ENCODE measurements around the gene LRRC42.

DNA sequence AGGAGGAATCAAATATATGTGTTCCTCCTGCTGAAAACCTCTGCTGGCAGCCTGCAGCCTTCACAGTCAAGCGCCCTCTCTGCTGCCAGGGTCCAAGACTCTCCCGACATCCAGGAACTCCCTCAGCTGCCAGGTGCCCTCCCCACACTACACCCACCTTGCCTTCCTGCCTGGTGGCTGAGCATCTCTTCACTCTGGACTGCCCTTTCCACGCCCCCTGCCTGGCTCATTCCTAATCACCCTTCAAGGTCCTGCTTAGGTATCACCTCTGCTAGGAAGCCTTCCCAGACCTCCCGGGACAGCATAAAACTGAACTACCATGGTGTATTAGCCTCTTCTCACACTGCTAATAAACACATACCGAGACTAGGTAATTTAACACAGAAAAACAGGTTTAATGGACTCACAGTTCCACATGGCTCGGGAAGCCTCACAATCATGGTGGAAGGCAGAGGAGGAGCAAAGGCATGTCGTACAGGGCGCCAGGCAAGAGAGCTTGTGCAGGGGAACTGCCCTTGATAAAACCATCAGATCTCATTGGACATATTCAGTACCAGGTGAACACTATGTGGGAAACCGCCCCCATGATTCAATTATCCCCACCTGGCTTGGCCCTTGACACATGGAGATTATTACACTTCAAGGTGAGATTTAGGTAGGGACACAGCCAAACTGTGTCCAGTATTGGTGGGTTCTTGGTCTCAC, 56.5 kb downstream of the LRRC42 start:
- TF ChIP-seq, protein P1, sequence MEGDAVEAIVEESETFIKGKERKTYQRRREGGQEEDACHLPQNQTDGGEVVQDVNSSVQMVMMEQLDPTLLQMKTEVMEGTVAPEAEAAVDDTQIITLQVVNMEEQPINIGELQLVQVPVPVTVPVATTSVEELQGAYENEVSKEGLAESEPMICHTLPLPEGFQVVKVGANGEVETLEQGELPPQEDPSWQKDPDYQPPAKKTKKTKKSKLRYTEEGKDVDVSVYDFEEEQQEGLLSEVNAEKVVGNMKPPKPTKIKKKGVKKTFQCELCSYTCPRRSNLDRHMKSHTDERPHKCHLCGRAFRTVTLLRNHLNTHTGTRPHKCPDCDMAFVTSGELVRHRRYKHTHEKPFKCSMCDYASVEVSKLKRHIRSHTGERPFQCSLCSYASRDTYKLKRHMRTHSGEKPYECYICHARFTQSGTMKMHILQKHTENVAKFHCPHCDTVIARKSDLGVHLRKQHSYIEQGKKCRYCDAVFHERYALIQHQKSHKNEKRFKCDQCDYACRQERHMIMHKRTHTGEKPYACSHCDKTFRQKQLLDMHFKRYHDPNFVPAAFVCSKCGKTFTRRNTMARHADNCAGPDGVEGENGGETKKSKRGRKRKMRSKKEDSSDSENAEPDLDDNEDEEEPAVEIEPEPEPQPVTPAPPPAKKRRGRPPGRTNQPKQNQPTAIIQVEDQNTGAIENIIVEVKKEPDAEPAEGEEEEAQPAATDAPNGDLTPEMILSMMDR (IDR thresholded peaks at IDR 0.05): no peak
- TF ChIP-seq POLR2A (IDR thresholded peaks at IDR 0.05): no peak
- TF ChIP-seq EP300 (IDR thresholded peaks at IDR 0.05): no peak

Data from ovary (tissue), 3 donors.